Midbrain (tissue), 1 donor: ENCODE measurements around the gene GARNL3.
A peak's percentile ranks its signal among the peaks of the same experiment; 100 is the strongest.

Source experiments
- DNase-seq: peaks from one replicate; lab custom pipeline; 2025; lab: John Stamatoyannopoulos, UW

The GARNL3 gene

GRCh38 chr9:127277770-127278169 lies 13.2 kb downstream of the GARNL3 start:
- DNase-seq, result no peak

GRCh38 chr9:127278372-127278771 lies 13.8 kb downstream of the GARNL3 start:
- DNase-seq, result no peak

- DNase-seq, result peak; percentile 43
Measured at GRCh38 chr9:127279717-127280285, 15.2 kb downstream of the GARNL3 start.

- no peak for DNase-seq
Measured at GRCh38 chr9:127280880-127281660, 16.5 kb downstream of the GARNL3 start.

GRCh38 chr9:127281891-127282290 lies 17.3 kb downstream of the GARNL3 start:
- DNase-seq, result no peak

GRCh38 chr9:127282611-127283010 lies 18.0 kb downstream of the GARNL3 start:
- DNase-seq, result no peak

- DNase-seq, result no peak
Measured at GRCh38 chr9:127283135-127283534, 18.6 kb downstream of the GARNL3 start.

- peak; percentile 44 for DNase-seq
Measured at GRCh38 chr9:127283917-127284497, 19.4 kb downstream of the GARNL3 start.

GRCh38 chr9:127285965-127286364 lies 21.4 kb downstream of the GARNL3 start:
- no peak for DNase-seq

- no peak for DNase-seq
Measured at GRCh38 chr9:127290561-127291065, 26.0 kb downstream of the GARNL3 start.

- no peak for DNase-seq
Measured at GRCh38 chr9:127291246-127291778, 26.7 kb downstream of the GARNL3 start.

- DNase-seq, result no peak
Measured at GRCh38 chr9:127292415-127292814, 27.8 kb downstream of the GARNL3 start.

GRCh38 chr9:127293328-127293727 lies 28.8 kb downstream of the GARNL3 start:
- DNase-seq, result no peak

GRCh38 chr9:127293767-127294166 lies 29.2 kb downstream of the GARNL3 start:
- DNase-seq, result no peak

GRCh38 chr9:127295005-127295404 lies 30.4 kb downstream of the GARNL3 start:
- DNase-seq, result no peak

- no peak for DNase-seq
Measured at GRCh38 chr9:127300886-127301447, 36.4 kb downstream of the GARNL3 start.

- no peak for DNase-seq
Measured at GRCh38 chr9:127303830-127304229, 39.3 kb downstream of the GARNL3 start.

- DNase-seq, result no peak
Measured at GRCh38 chr9:127305206-127305837, 40.7 kb downstream of the GARNL3 start.

- DNase-seq, result no peak
Measured at GRCh38 chr9:127305838-127306226, 41.3 kb downstream of the GARNL3 start.

- no peak for DNase-seq
Measured at GRCh38 chr9:127307802-127308201, 43.2 kb downstream of the GARNL3 start.

GRCh38 chr9:127308652-127309434 lies 44.3 kb downstream of the GARNL3 start:
- peak; percentile 35 for DNase-seq
